K562 (cell line): Measurements from ENCODE around the gene RYR1. TPM values are rescaled to one million over a fixed set of nuclear protein-coding genes. Genes with fewer than 3 reads are reported as not detected.

ENCODE experiments used
- COPS2 ChIP-seq: fragments of 450-650 bp; conservative IDR thresholded peaks from 2 replicates; pipeline ENCODE4 v1.6.1; 2016; ENCODE audit warnings: mild to moderate bottlenecking, moderate library complexity
- CREM ChIP-seq: IDR thresholded peaks from 2 replicates; pipeline ENCODE4 v1.6.1; 2014; ENCODE audit warnings: antibody characterized with exemption, low read depth
- CTBP1 ChIP-seq: fragments of 450-650 bp; IDR thresholded peaks from 2 replicates; pipeline ENCODE4 v1.6.1; 2016; ENCODE audit warnings: borderline replicate concordance
- DPF2 ChIP-seq: fragments of 450-650 bp; IDR thresholded peaks from 2 replicates; pipeline ENCODE4 v1.6.1; 2016
- GABPB1 ChIP-seq: sonication (generic); formaldehyde crosslinking; IDR thresholded peaks from 2 replicates; pipeline ENCODE4 v1.8.0; 2022; ENCODE audit warnings: mild to moderate bottlenecking, missing genetic modification reagents
- HOXB6 ChIP-seq: fragments of 250-450 bp; sonication (Bioruptor Pico); IDR thresholded peaks from 2 replicates; pipeline ENCODE4 v1.5.1; 2022; ENCODE audit warnings: mild to moderate bottlenecking, borderline replicate concordance
- KDM4B ChIP-seq, 2 experiments: fragments of 450-650 bp in 1 of 2; sonication (generic) in 1 of 2; IDR thresholded peaks; 2 replicates each; pipeline ENCODE4 v1.6.1; 2016 to 2017; ENCODE audit warnings: borderline replicate concordance in 2 of 2, antibody characterized with exemption in 1 of 2, low read depth in 1 of 2, mild to moderate bottlenecking in 1 of 2
- MAFK ChIP-seq: IDR thresholded peaks from 2 replicates; pipeline ENCODE4 v1.6.1; 2011; ENCODE audit warnings: low read length, improper control_type of control experiment
- MAZ ChIP-seq, 2 experiments: fragments of 450-650 bp in 1 of 2; sonication (generic) in 1 of 2; formaldehyde crosslinking; IDR thresholded peaks in 1 of 2; conservative IDR thresholded peaks in 1 of 2; 2 replicates each; pipeline versions ENCODE4 v1.4.0 to v1.5.0; 2020; ENCODE audit warnings: mild to moderate bottlenecking in 1 of 2, missing genetic modification reagents in 1 of 2
- MCM3 ChIP-seq: fragments of 450-650 bp; IDR thresholded peaks from 2 replicates; pipeline ENCODE4 v1.6.1; 2016
- NFXL1 ChIP-seq: fragments of 450-650 bp; formaldehyde crosslinking; IDR thresholded peaks from 2 replicates; pipeline ENCODE4 v1.4.0; 2021; ENCODE audit warnings: mild to moderate bottlenecking
- PHB2 ChIP-seq: fragments of 450-650 bp; IDR thresholded peaks from 2 replicates; pipeline ENCODE4 v1.6.1; 2017; ENCODE audit warnings: low read depth
- PHTF2 ChIP-seq: fragments of 250-450 bp; sonication (Bioruptor Pico); IDR thresholded peaks from 2 replicates; pipeline ENCODE4 v1.5.0; 2021; ENCODE audit warnings: mild to moderate bottlenecking
- PYGO2 ChIP-seq: fragments of 450-650 bp; IDR thresholded peaks from 2 replicates; pipeline ENCODE4 v1.6.1; 2016; ENCODE audit warnings: mild to moderate bottlenecking, missing genetic modification characterization, moderate library complexity, missing compliant biosample characterization
- RNF219 ChIP-seq: fragments of 250-450 bp; sonication (Bioruptor Pico); IDR thresholded peaks from 2 replicates; pipeline ENCODE4 v1.5.0; 2022; ENCODE audit warnings: mild to moderate bottlenecking
- SOX6 ChIP-seq: fragments of 450-650 bp; IDR thresholded peaks from 2 replicates; pipeline ENCODE4 v1.6.1; 2014; ENCODE audit warnings: mild to moderate bottlenecking
- TEAD4 ChIP-seq, 2 experiments: sonication (generic) in 1 of 2; formaldehyde crosslinking in 1 of 2; IDR thresholded peaks; 2 replicates each; pipeline versions ENCODE4 v1.6.1 to v1.8.0; 2012 to 2022; ENCODE audit warnings: borderline replicate concordance in 1 of 2, inconsistent platforms in 1 of 2, low read length in 1 of 2, mild to moderate bottlenecking in 1 of 2, missing genetic modification reagents in 1 of 2
- THRA ChIP-seq: fragments of 450-650 bp; IDR thresholded peaks from 2 replicates; pipeline ENCODE4 v1.6.1; 2017; ENCODE audit warnings: mild to moderate bottlenecking, moderate library complexity
- UBTF ChIP-seq, 2 experiments: IDR thresholded peaks; 2 replicates each; pipeline ENCODE4 v1.6.1; 2012; ENCODE audit warnings: improper control_type of control experiment in 2 of 2, low read depth in 2 of 2, low read length in 2 of 2, borderline replicate concordance in 1 of 2
- ZNF436 ChIP-seq: fragments of 250-450, 450-650 bp; sonication (Bioruptor Pico); formaldehyde crosslinking; IDR thresholded peaks from 2 replicates; pipeline ENCODE4 v1.7.0; 2020; ENCODE audit warnings: mild to moderate bottlenecking
- ZNF57 ChIP-seq: fragments of 450-650 bp; formaldehyde crosslinking; IDR thresholded peaks from 2 replicates; pipeline ENCODE4 v1.4.0; 2020; ENCODE audit warnings: mild to moderate bottlenecking, moderate library complexity
- ZNF76 ChIP-seq: fragments of 250-450 bp; sonication (Bioruptor Pico); IDR thresholded peaks from 2 replicates; pipeline ENCODE4 v1.4.0; 2020; ENCODE audit warnings: mild to moderate bottlenecking, moderate library complexity, borderline replicate concordance
- polyA plus RNA-seq, 8 experiments: library from polyadenylated mRNA; depleted of rRNA in 4 of 8; stranded (reverse) in 5 of 8; unstranded in 3 of 8; fragments of >200 nt; fragmentation: Nextera tagmentation in 2 of 8; fragmentation: Illumina TruSeq in 1 of 8; extraction: Ambion mirVana in 2 of 8; extraction: Trizol in 1 of 8; gene quantifications; 2 replicates each; pipeline versions ENCODE4 v1.2.1 to v1.2.3, GENCODE V29; 2011 to 2014; ENCODE audit warnings: inconsistent platforms in 1 of 8, missing spikeins in 1 of 8
- total RNA-seq, 7 experiments: library from RNA; depleted of rRNA in 6 of 7; stranded (reverse); fragments of >200 nt in 6 of 7; fragmentation: Illumina TruSeq in 2 of 7; extraction: Trizol in 2 of 7; gene quantifications; 2 replicates each; pipeline versions ENCODE4 v1.2.1 to v1.2.3, GENCODE V29; 2011 to 2021; ENCODE audit warnings: low replicate concordance in 1 of 7

Gene RYR1
- total and polyA plus RNA-seq, 9 of the 15 experiments (the other 6 are each of a cell fraction or from before 2014, with no cell fraction given) = 0.11 to 7.4 (median 3.7) TPM

GRCh38 chr19:38596057-38596981, 162.8 kb downstream of the RYR1 start (continued):
- TF ChIP-seq GABPB1 (CRISPR knock-in tag) (0 out of 2 replicates have a peak, but pooled peaks have one; percentile 25), ZNF57 (CRISPR knock-in tag) (no peak), UBTF (IDR thresholded peaks at IDR 0.05; ENCODE audit: borderline replicate concordance in 1 of 2, low read depth in 2 of 2, low read length in 2 of 2) (no peak), COPS2 (no peak), CTBP1 (peak; percentile 62; the same call in 1 of the 2 replicates), RNF219 (CRISPR knock-in tag) (no peak), DPF2 (peak; percentile 17; the same call in 1 of the 2 replicates), KDM4B (IDR thresholded peaks at IDR 0.05; ENCODE audit: borderline replicate concordance in 2 of 2, low read depth in 1 of 2) (no peak), MCM3 (no peak), THRA (no peak), ZNF436 (CRISPR knock-in tag) (no peak), PYGO2 (tag) (no peak), MAFK (no peak), ZNF76 (CRISPR knock-in tag) (no peak), PHB2 (no peak), HOXB6 (no peak), SOX6 (no peak), PHTF2 (CRISPR knock-in tag) (no peak), MAZ (CRISPR knock-in tag; conservative IDR thresholded peaks at IDR 0.05 in 1 of 2, IDR thresholded peaks at IDR 0.05 in 1 of 2) (peak; percentile 70 to 71), NFXL1 (CRISPR knock-in tag) (no peak), CREM (no peak; the same call in 1 of the 2 replicates), TEAD4 (IDR thresholded peaks at IDR 0.05; ENCODE audit: low read length) (no peak), TEAD4 (CRISPR knock-in tag; IDR thresholded peaks at IDR 0.05; ENCODE audit: borderline replicate concordance) (no peak)
